Hepatocyte (in vitro differentiated cells): ENCODE data around the gene RALB. TPM values are rescaled to one million over a fixed set of nuclear protein-coding genes. Genes with fewer than 3 reads are reported as not detected.

Experiments
- DNase-seq: peaks from one replicate; pipeline ENCODE4 v3.0.0-alpha.2; 2016; ENCODE audit warnings: low spot score
- H2AFZ ChIP-seq: fragments of 200-600 bp; sonication (generic); 2 replicates; pipeline ENCODE4 v1.6.0; 2016; ENCODE audit warnings: antibody characterized with exemption, mild to moderate bottlenecking
- H3K27ac ChIP-seq: fragments of 200-600 bp; sonication (generic); 2 replicates; pipeline ENCODE4 v1.5.1; 2016; ENCODE audit warnings: mild to moderate bottlenecking
- H3K27me3 ChIP-seq: fragments of 200-600 bp; sonication (generic); 2 replicates; pipeline ENCODE4 v1.6.1; 2016
- H3K36me3 ChIP-seq: fragments of 200-600 bp; sonication (generic); replicated peaks from 2 replicates; pipeline ENCODE4 v1.5.1; 2016; ENCODE audit warnings: low read depth; ENCODE audit not compliant: insufficient read depth
- H3K4me1 ChIP-seq: fragments of 200-600 bp; sonication (generic); 2 replicates; pipeline ENCODE4 v1.5.1; 2016; ENCODE audit warnings: mild to moderate bottlenecking, moderate library complexity; ENCODE audit not compliant: insufficient read depth
- H3K4me2 ChIP-seq: fragments of 200-600 bp; sonication (generic); 2 replicates; pipeline ENCODE4 v1.6.0; 2016
- H3K4me3 ChIP-seq: fragments of 200-600 bp; sonication (generic); 2 replicates; pipeline ENCODE4 v1.5.1; 2016; ENCODE audit warnings: mild to moderate bottlenecking
- H3K79me2 ChIP-seq: fragments of 200-600 bp; sonication (generic); 2 replicates; pipeline ENCODE4 v1.6.0; 2017; ENCODE audit warnings: mild to moderate bottlenecking
- H3K9me2 ChIP-seq: fragments of 200-600 bp; sonication (generic); replicated peaks from 2 replicates; pipeline ENCODE4 v1.6.0; 2017; ENCODE audit warnings: mild to moderate bottlenecking; ENCODE audit not compliant: insufficient read depth
- H3K9me3 ChIP-seq: fragments of 200-600 bp; sonication (generic); 2 replicates; pipeline ENCODE4 v1.5.1; 2016; ENCODE audit warnings: low read depth, mild to moderate bottlenecking
- H4K20me1 ChIP-seq: fragments of 200-600 bp; sonication (generic); 2 replicates; pipeline ENCODE4 v1.6.0; 2016; ENCODE audit warnings: mild to moderate bottlenecking; ENCODE audit not compliant: insufficient read depth, poor library complexity, severe bottlenecking
- EZH2 ChIP-seq: fragments of 200-600 bp; sonication (generic); IDR thresholded peaks from 2 replicates; pipeline ENCODE4 v1.6.1; 2016; ENCODE audit warnings: antibody characterized with exemption, mild to moderate bottlenecking, borderline replicate concordance
- EZH2phosphoT487 ChIP-seq: fragments of 200-600 bp; sonication (generic); IDR thresholded peaks from one replicate; pipeline ENCODE4 v1.6.1; 2018; ENCODE audit warnings: antibody characterized with exemption, mild to moderate bottlenecking, low read depth, moderate library complexity; ENCODE audit not compliant: unreplicated experiment, severe bottlenecking
- WGBS: methylation state at CpG from one replicate; pipeline ENCODE4 v1.1.6; 2016; ENCODE audit warnings: low lambda C conversion rate; ENCODE audit errors: missing lambda C conversion rate; 5-methylcytosine and 5-hydroxymethylcytosine counted together
- polyA plus RNA-seq: library from polyadenylated mRNA; unstranded; fragments of >200 nt; fragmentation: Nextera tagmentation; extraction: Ambion mirVana; gene quantifications from 2 replicates; pipeline ENCODE4 v1.2.1, GENCODE V29; 2016
- total RNA-seq: library from RNA; depleted of rRNA; stranded (reverse); fragments of >200 nt; gene quantifications from 2 replicates; pipeline ENCODE4 v1.2.3, GENCODE V29; 2014
- TF ChIP-seq, protein P1 (sequence below): fragments of 200-600 bp; sonication (generic); IDR thresholded peaks from 2 replicates; pipeline ENCODE4 v1.5.1; 2016; ENCODE audit warnings: antibody characterized with exemption, mild to moderate bottlenecking; ENCODE audit not compliant: poor library complexity

The RALB gene
- total and polyA plus RNA-seq, 2 experiments from 2014 or later: 68.2 to 74.4 TPM

DNA sequence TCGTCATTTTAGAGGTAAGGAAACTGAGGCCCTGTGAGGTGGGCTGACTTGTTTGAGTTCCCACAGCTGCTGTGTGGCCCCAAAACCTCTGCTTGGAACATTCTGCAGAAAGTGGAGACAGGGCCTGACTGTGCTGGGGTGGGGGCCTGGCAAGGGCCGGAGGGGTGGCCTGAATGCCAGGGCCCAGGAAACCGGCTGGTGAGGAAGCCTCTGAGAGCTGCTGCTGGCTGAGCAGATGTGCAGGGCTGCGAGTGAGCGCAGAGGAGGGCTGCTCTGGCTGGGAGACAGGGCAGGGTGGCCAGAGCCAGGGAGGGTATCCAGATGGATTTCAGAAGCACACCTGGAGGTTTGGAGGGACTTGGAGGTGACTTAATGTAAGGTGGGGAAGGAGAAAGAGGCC lies 63.4 kb downstream of the RALB start:
- TF ChIP-seq EZH2phosphoT487 (no peak), EZH2 (no peak)
- TF ChIP-seq, protein P1, sequence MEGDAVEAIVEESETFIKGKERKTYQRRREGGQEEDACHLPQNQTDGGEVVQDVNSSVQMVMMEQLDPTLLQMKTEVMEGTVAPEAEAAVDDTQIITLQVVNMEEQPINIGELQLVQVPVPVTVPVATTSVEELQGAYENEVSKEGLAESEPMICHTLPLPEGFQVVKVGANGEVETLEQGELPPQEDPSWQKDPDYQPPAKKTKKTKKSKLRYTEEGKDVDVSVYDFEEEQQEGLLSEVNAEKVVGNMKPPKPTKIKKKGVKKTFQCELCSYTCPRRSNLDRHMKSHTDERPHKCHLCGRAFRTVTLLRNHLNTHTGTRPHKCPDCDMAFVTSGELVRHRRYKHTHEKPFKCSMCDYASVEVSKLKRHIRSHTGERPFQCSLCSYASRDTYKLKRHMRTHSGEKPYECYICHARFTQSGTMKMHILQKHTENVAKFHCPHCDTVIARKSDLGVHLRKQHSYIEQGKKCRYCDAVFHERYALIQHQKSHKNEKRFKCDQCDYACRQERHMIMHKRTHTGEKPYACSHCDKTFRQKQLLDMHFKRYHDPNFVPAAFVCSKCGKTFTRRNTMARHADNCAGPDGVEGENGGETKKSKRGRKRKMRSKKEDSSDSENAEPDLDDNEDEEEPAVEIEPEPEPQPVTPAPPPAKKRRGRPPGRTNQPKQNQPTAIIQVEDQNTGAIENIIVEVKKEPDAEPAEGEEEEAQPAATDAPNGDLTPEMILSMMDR: no peak
- no peaks in the 10 kb centered on the region for H3K4me1 ChIP-seq
- no peaks in the 10 kb centered on the region for H3K9me2 ChIP-seq
- no peak for DNase-seq
- H3K4me3 ChIP-seq: no peak overlapping the region
- no peaks in the 10 kb centered on the region for H4K20me1 ChIP-seq
- H2AFZ ChIP-seq: no peak overlapping the region
- H3K9me3 ChIP-seq: no peaks in the 10 kb centered on the region
- H3K27me3 ChIP-seq: no peaks in the 10 kb centered on the region
- H3K4me2 ChIP-seq: no peak overlapping the region
- 88% methylated on average over 5 of the region's 5 CpGs for WGBS
- no peak overlapping the region for H3K27ac ChIP-seq
- H3K79me2 ChIP-seq: no peaks in the 10 kb centered on the region
- H3K36me3 ChIP-seq: no peaks in the 10 kb centered on the region

- Histone ChIP-seq H3K79me2 (no peaks in the 10 kb centered on the region), H3K27me3 (no peaks in the 10 kb centered on the region), H3K4me3 (no peak overlapping the region), H3K9me2 (no peaks in the 10 kb centered on the region), H3K9me3 (no peaks in the 10 kb centered on the region), H3K4me2 (no peak overlapping the region), H2AFZ (no peak overlapping the region), H3K36me3 (no peaks in the 10 kb centered on the region), H3K27ac (no peak overlapping the region), H4K20me1 (no peaks in the 10 kb centered on the region), H3K4me1 (no peaks in the 10 kb centered on the region)
- WGBS: 88% methylated on average over 14 of the region's 15 CpGs
- no peak for DNase-seq
- TF ChIP-seq, protein P1: no peak
- TF ChIP-seq EZH2phosphoT487 (no peak), EZH2 (no peak)
Observed at GRCh38 chr2:120316528-120317179, 64.0 kb downstream of the RALB start.

GRCh38 chr2:120317180-120317533 lies 64.5 kb downstream of the RALB start:
- H4K20me1 ChIP-seq: no peaks in the 10 kb centered on the region
- H3K9me2 ChIP-seq: no peaks in the 10 kb centered on the region
- H3K27ac ChIP-seq: no peak overlapping the region
- no peaks in the 10 kb centered on the region for H3K27me3 ChIP-seq
- TF ChIP-seq EZH2 (no peak), EZH2phosphoT487 (no peak)
- TF ChIP-seq, protein P1: no peak
- H3K36me3 ChIP-seq: no peaks in the 10 kb centered on the region
- H3K9me3 ChIP-seq: no peaks in the 10 kb centered on the region
- DNase-seq: no peak
- no peaks in the 10 kb centered on the region for H3K4me1 ChIP-seq
- H3K4me3 ChIP-seq: no peak overlapping the region
- H3K4me2 ChIP-seq: no peak overlapping the region
- no peaks in the 10 kb centered on the region for H3K79me2 ChIP-seq
- H2AFZ ChIP-seq: no peak overlapping the region

DNA sequence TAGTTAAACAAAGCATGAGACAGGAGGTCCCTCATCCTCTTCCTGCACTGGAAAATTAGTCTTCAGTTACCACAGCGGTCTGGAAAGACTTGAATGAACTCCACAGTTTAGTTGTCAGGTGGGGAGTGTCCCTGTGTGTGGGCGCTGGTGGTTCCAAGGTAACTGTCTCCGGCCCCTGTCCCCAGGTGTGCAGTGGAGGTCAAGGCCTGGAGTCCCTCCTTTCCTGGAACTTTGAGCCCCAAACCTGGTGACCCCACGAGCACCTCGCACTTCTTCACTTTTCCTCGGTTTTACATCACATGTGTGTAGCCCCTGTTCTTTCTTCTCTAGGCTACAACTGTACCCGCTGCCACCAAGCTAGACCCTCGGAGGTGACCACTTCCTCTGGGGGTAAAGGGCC lies 65.3 kb downstream of the RALB start:
- Histone ChIP-seq H3K4me1 (no peaks in the 10 kb centered on the region), H3K79me2 (no peaks in the 10 kb centered on the region), H4K20me1 (no peaks in the 10 kb centered on the region), H3K9me2 (no peaks in the 10 kb centered on the region), H3K27ac (no peak overlapping the region), H3K4me2 (no peak overlapping the region), H2AFZ (no peak overlapping the region), H3K4me3 (no peak overlapping the region), H3K36me3 (no peaks in the 10 kb centered on the region), H3K9me3 (no peaks in the 10 kb centered on the region), H3K27me3 (no peaks in the 10 kb centered on the region)
- TF ChIP-seq, protein P1: no peak
- 92% methylated on average over 8 of the region's 8 CpGs for WGBS
- DNase-seq: no peak
